Gastrocnemius medialis (tissue), 4 donors: ENCODE data around the gene SLC3A2.

Source experiments
- POLR2A ChIP-seq, 2 donors: fragments of 450-650 bp; IDR thresholded peaks; one replicate each; pipeline ENCODE4 v1.6.1; 2017; ENCODE audit warnings: antibody characterized with exemption in 2 of 2, mild to moderate bottlenecking in 2 of 2, moderate library complexity in 2 of 2
- TF ChIP-seq, protein P1 (sequence below), 5 experiments: fragments of 450-650 bp in 3 of 5; fragments of 200-600 bp in 2 of 5; sonication (generic) in 2 of 5; IDR thresholded peaks in 4 of 5; conservative IDR thresholded peaks in 1 of 5; 1 replicate in 4 of 5; 2 replicates in 1 of 5; pipeline ENCODE4 v1.5.1; 2016 to 2019; ENCODE audit warnings: antibody characterized with exemption in 5 of 5, mild to moderate bottlenecking in 3 of 5, moderate library complexity in 3 of 5

DNA sequence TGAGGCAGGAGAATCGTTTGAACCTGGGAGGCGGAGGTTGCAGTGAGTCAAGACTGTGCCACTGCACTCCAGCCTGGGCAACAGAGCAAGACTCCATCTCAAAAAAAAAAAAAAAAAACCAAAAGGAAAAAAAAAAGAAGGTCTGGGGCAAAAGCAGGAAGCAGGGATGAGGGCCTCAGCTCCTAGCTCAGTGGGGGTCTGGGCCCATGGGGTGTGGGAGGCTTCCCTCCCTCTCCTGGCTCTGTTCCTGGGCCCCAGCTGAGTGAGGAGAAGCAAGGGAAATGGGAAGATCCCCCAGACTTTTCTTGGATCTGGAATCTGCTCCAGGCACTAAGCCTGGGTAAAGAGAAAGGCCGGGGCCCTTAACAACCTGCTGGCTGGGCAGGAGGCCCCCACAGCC lies 31.6 kb downstream of the SLC3A2 start:
- TF ChIP-seq, protein P1, sequence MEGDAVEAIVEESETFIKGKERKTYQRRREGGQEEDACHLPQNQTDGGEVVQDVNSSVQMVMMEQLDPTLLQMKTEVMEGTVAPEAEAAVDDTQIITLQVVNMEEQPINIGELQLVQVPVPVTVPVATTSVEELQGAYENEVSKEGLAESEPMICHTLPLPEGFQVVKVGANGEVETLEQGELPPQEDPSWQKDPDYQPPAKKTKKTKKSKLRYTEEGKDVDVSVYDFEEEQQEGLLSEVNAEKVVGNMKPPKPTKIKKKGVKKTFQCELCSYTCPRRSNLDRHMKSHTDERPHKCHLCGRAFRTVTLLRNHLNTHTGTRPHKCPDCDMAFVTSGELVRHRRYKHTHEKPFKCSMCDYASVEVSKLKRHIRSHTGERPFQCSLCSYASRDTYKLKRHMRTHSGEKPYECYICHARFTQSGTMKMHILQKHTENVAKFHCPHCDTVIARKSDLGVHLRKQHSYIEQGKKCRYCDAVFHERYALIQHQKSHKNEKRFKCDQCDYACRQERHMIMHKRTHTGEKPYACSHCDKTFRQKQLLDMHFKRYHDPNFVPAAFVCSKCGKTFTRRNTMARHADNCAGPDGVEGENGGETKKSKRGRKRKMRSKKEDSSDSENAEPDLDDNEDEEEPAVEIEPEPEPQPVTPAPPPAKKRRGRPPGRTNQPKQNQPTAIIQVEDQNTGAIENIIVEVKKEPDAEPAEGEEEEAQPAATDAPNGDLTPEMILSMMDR (IDR thresholded peaks at IDR 0.05 in 4 of 5, conservative IDR thresholded peaks at IDR 0.05 in 1 of 5), result no peak
- no peak for TF ChIP-seq POLR2A (IDR thresholded peaks at IDR 0.05)
